Neural cell (in vitro differentiated cells): ENCODE results near the gene FNDC11. TPM values are rescaled to one million over a fixed set of nuclear protein-coding genes. Genes with fewer than 3 reads are reported as not detected.

Experiments used
- H2AFZ ChIP-seq: fragments of 200-600, 300-800 bp; sonication (generic), shearing (Covaris generic); 2 replicates; pipeline ENCODE4 v1.6.0; 2014; ENCODE audit warnings: low read depth, mild to moderate bottlenecking, antibody characterized with exemption, low read length, moderate library complexity
- H3F3A ChIP-seq: fragments of 200-600 bp; shearing (Covaris generic); 2 replicates; pipeline ENCODE4 v1.6.1; 2016; ENCODE audit warnings: mild to moderate bottlenecking, moderate library complexity, mixed read lengths, antibody characterized with exemption, low read length; ENCODE audit not compliant: insufficient read depth, poor library complexity, severe bottlenecking
- H3K27ac ChIP-seq: fragments of 200-600, 300-800 bp; sonication (generic), shearing (Covaris generic); 2 replicates; pipeline ENCODE4 v1.5.1; 2014; ENCODE audit warnings: mild to moderate bottlenecking, low read length, moderate library complexity
- H3K27me3 ChIP-seq: fragments of 300-800, 200-600 bp; sonication (generic), shearing (Covaris generic); 2 replicates; pipeline ENCODE4 v1.6.0; 2014; ENCODE audit warnings: mild to moderate bottlenecking, low read depth, low read length, moderate library complexity; ENCODE audit not compliant: insufficient read depth
- H3K36me3 ChIP-seq: fragments of 300-800, 200-600 bp; sonication (generic), shearing (Covaris generic); 2 replicates; pipeline ENCODE4 v1.5.1; 2014; ENCODE audit warnings: mild to moderate bottlenecking, antibody characterized with exemption, low read length, moderate library complexity; ENCODE audit not compliant: insufficient read depth
- H3K4me2 ChIP-seq: fragments of 300-800, 200-600 bp; sonication (generic), shearing (Covaris generic); 2 replicates; pipeline ENCODE4 v1.6.0; 2014; ENCODE audit warnings: mild to moderate bottlenecking, low read length
- H3K4me3 ChIP-seq: fragments of 300-800, 200-600 bp; sonication (generic), shearing (Covaris generic); 2 replicates; pipeline ENCODE4 v1.5.1; 2014; ENCODE audit warnings: mild to moderate bottlenecking, low read length, moderate library complexity
- H3K79me2 ChIP-seq: fragments of 200-600 bp; shearing (Covaris generic); replicated peaks from 2 replicates; pipeline ENCODE4 v1.6.0; 2014; ENCODE audit warnings: mild to moderate bottlenecking, low read length, moderate library complexity; ENCODE audit not compliant: insufficient read depth
- H3K9ac ChIP-seq: fragments of 300-800, 200-600 bp; sonication (generic), shearing (Covaris generic); 2 replicates; pipeline ENCODE4 v1.6.1; 2016; ENCODE audit warnings: mild to moderate bottlenecking, low read length, mixed read lengths
- H3K9me2 ChIP-seq: fragments of 200-600 bp; shearing (Covaris generic); 2 replicates; pipeline ENCODE4 v1.6.1; 2016; ENCODE audit warnings: mild to moderate bottlenecking, low read length, mixed read lengths; ENCODE audit not compliant: insufficient read depth
- H3K9me3 ChIP-seq: fragments of 200-600, 300-800 bp; sonication (generic), shearing (Covaris generic); 2 replicates; pipeline ENCODE4 v1.6.1; 2016; ENCODE audit warnings: mild to moderate bottlenecking, mixed run types, low read length, moderate library complexity, mixed read lengths
- H4K20me1 ChIP-seq: fragments of 200-600 bp; shearing (Covaris generic); 2 replicates; pipeline ENCODE4 v1.6.1; 2016; ENCODE audit warnings: mild to moderate bottlenecking, mixed run types; ENCODE audit not compliant: insufficient read depth
- CTCF ChIP-seq: fragments of 450-650 bp; IDR thresholded peaks from 2 replicates; pipeline ENCODE4 v1.5.1; 2014; ENCODE audit warnings: antibody characterized with exemption, mild to moderate bottlenecking, moderate library complexity; ENCODE audit not compliant: poor library complexity, severe bottlenecking
- EP300 ChIP-seq: fragments of 450-650 bp; conservative IDR thresholded peaks from 2 replicates; pipeline ENCODE4 v1.6.1; 2014; ENCODE audit warnings: antibody characterized with exemption, mild to moderate bottlenecking, moderate library complexity; ENCODE audit not compliant: poor library complexity, severe bottlenecking
- EZH2 ChIP-seq: fragments of 200-600, 300-800 bp; shearing (Covaris generic), sonication (generic); IDR thresholded peaks from 2 replicates; pipeline ENCODE4 v1.6.1; 2014; ENCODE audit warnings: antibody characterized with exemption, low read length, borderline replicate concordance, mild to moderate bottlenecking; ENCODE audit not compliant: insufficient read depth, poor library complexity, severe bottlenecking
- MXI1 ChIP-seq: fragments of 450-650 bp; conservative IDR thresholded peaks from 2 replicates; pipeline ENCODE4 v1.6.1; 2014; ENCODE audit warnings: antibody characterized with exemption, mild to moderate bottlenecking; ENCODE audit not compliant: poor library complexity, severe bottlenecking
- POLR2AphosphoS5 ChIP-seq: IDR thresholded peaks from 2 replicates; pipeline ENCODE4 v1.6.1; 2012
- RAD21 ChIP-seq: fragments of 450-650 bp; conservative IDR thresholded peaks from 2 replicates; pipeline ENCODE4 v1.6.1; 2014; ENCODE audit warnings: antibody characterized with exemption, mild to moderate bottlenecking, moderate library complexity
- REST ChIP-seq: IDR thresholded peaks from 2 replicates; pipeline ENCODE4 v1.6.1; 2012; ENCODE audit warnings: borderline replicate concordance
- SMC3 ChIP-seq: fragments of 450-650 bp; conservative IDR thresholded peaks from 2 replicates; pipeline ENCODE4 v1.6.1; 2014; ENCODE audit warnings: antibody characterized with exemption, mild to moderate bottlenecking, moderate library complexity; ENCODE audit not compliant: poor library complexity
- TAF1 ChIP-seq: IDR thresholded peaks from 2 replicates; pipeline ENCODE4 v1.6.1; 2012; ENCODE audit warnings: low read depth
- polyA plus RNA-seq: library from polyadenylated mRNA; depleted of rRNA; stranded (reverse); fragments of >200 nt; gene quantifications from 2 replicates; pipeline ENCODE4 v1.2.3, GENCODE V29; 2014

Gene FNDC11
- polyA plus RNA-seq, 1 donor from 2014 or later, result 1.9 TPM

GRCh38 chr20:63533871-63534393 is 20.0 kb upstream of the FNDC11 start:
- Histone ChIP-seq H4K20me1 (no peaks in the 10 kb centered on the region), H2AFZ (no peak overlapping the region), H3K4me2 (no peak overlapping the region), H3K27ac (no peak overlapping the region), H3K27me3 (no peaks in the 10 kb centered on the region), H3K9ac (no peak overlapping the region), H3K4me3 (no peak overlapping the region), H3K9me2 (no peaks in the 10 kb centered on the region), H3K36me3 (no peaks in the 10 kb centered on the region), H3F3A (no peaks in the 10 kb centered on the region), H3K79me2 (no peaks in the 10 kb centered on the region), H3K9me3 (no peaks in the 10 kb centered on the region)
- TF ChIP-seq TAF1 (no peak), EZH2 (no peak), POLR2AphosphoS5 (no peak), RAD21 (no peak), EP300 (no peak), CTCF (no peak), MXI1 (no peak), SMC3 (no peak), REST (no peak)

GRCh38 chr20:63534427-63534830 is 19.5 kb upstream of the FNDC11 start:
- no peak overlapping the region for H3K4me2 ChIP-seq
- H3K79me2 ChIP-seq, result no peaks in the 10 kb centered on the region
- H3K9me3 ChIP-seq, result no peaks in the 10 kb centered on the region
- TF ChIP-seq EZH2 (no peak), TAF1 (no peak), POLR2AphosphoS5 (no peak), RAD21 (no peak), SMC3 (no peak), REST (no peak), CTCF (no peak), MXI1 (no peak), EP300 (no peak)
- no peak overlapping the region for H3K4me3 ChIP-seq
- H3K9ac ChIP-seq, result no peak overlapping the region
- H3K27ac ChIP-seq, result no peak overlapping the region
- H3K9me2 ChIP-seq, result no peaks in the 10 kb centered on the region
- H3F3A ChIP-seq, result no peaks in the 10 kb centered on the region
- no peaks in the 10 kb centered on the region for H4K20me1 ChIP-seq
- H2AFZ ChIP-seq, result no peak overlapping the region
- H3K27me3 ChIP-seq, result no peaks in the 10 kb centered on the region
- no peaks in the 10 kb centered on the region for H3K36me3 ChIP-seq
